A204.1 (cell line): ENCODE data around the gene AAMDC.
"Not testable (repeated sequence)": the region's sequence is repeated elsewhere in the genome, so short reads cannot be mapped to it uniquely, and the experiment has no call there.

Experiments used
- FAIRE-seq: peaks from 2 replicates; lab custom pipeline; 2012; peaks lifted over from hg19 to GRCh38; lab: Jason Lieb, UNC

AAMDC gene

GRCh38 chr11:77821349-77821851 is 456 bp downstream of the AAMDC start:
- FAIRE-seq, result no peak

GRCh38 chr11:77822126-77822525 is 1.2 kb downstream of the AAMDC start:
- FAIRE-seq, result not testable (repeated sequence)

DNA sequence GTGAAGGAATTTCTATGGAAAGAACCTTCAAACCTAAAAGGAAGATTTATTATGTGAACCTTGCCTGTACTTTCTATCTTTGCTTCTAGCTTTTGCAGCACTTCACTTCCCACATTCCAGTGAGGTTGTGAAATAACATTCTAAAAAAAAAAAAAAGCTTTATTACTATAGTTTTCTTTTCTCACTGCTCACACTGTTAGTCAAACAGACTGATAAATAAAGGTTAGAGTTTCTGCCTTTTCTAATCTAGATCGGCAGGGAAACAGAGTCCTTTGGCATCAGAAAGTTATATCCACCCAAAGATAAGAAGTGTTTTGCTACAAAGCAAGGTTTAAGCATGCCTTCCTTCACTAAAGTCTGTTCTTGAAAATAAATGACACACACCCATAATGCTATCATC is 2.8 kb downstream of the AAMDC start:
- FAIRE-seq, result no peak

GRCh38 chr11:77828926-77829325 is 8.0 kb downstream of the AAMDC start:
- no peak for FAIRE-seq

- no peak for FAIRE-seq
Measured at GRCh38 chr11:77833302-77833701, 12.4 kb downstream of the AAMDC start.

DNA sequence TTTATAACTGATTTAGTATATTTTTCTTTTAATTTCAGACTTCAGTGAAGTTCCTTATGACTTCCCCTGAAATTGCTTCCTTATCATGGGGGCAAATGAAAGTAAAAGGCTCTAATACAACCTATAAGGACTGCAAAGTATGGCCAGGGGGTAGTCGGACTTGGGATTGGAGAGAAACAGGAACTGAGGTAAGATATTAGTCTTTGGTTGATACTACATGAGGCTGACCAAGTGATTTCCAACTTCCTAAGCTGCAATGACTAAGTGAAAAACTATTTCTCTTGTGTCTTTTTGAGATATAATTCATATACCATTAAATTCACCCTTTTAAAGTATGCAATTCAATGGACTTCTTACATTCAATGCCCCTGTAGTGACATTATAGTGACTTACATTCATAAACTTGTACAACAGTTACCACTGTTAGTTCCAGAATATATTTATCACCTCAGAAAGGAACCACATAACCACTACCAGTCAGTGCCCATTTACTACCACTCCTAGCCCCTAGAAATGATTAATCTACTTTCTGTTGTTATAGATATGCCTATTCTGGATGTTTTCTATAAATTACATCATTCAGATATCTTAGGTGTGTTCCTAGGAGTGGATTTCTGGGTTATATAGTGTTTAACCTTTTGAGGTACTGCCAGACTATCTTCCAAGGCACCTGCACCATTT is 21.6 kb downstream of the AAMDC start:
- no peak for FAIRE-seq

- not testable (repeated sequence) for FAIRE-seq
Measured at GRCh38 chr11:77843700-77844099, 22.8 kb downstream of the AAMDC start.

DNA sequence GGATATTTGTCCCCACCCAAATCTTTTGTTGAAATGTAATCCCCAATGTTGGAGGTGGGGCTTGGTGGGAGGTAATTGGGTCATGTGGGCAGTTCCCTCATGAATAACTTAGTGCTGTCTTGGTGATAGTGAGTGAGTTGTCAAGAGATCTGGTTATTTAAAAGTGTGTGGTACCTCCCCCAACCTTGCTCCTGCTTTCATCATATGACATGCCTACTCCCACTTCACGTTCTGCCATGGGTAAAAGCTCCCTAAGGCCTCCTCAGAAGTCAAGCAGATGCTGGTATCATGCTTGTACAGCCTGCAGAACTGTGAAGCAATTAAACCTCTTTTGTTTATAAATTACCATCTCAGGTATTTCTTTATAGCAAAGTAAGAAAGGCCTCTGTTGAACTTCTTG is 30.6 kb downstream of the AAMDC start:
- FAIRE-seq, result no peak

GRCh38 chr11:77854838-77855237 is 33.9 kb downstream of the AAMDC start:
- FAIRE-seq, result no peak

GRCh38 chr11:77857906-77858457 is 37.0 kb downstream of the AAMDC start:
- not testable (repeated sequence) for FAIRE-seq

GRCh38 chr11:77861444-77861843 is 40.5 kb downstream of the AAMDC start:
- FAIRE-seq, result not testable (repeated sequence)

- no peak for FAIRE-seq
Measured at GRCh38 chr11:77865805-77866204, 44.9 kb downstream of the AAMDC start.

- no peak for FAIRE-seq
Measured at GRCh38 chr11:77866336-77866735, 45.4 kb downstream of the AAMDC start.

DNA sequence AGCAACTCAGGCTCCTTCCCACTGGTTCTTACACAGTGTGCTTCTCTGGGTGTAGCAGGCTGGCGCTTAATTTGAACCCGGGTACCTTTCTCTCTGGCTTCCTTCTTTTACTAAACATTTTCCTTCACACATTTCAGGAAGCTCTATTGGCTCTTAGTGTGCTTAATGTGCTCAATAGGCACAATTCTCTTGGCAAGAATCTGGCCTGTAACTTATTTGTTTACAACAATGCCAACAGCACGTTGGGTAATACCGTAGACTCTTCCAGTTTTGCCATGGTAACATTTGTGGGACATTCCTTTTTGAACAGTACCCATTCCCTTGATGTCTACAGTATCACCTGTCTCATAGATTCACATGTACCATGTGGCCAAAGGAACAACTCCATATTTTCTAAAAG is 47.8 kb downstream of the AAMDC start:
- no peak for FAIRE-seq

GRCh38 chr11:77871855-77872254 is 50.9 kb downstream of the AAMDC start:
- FAIRE-seq, result no peak

GRCh38 chr11:77873345-77873744 is 52.4 kb downstream of the AAMDC start:
- FAIRE-seq, result no peak

DNA sequence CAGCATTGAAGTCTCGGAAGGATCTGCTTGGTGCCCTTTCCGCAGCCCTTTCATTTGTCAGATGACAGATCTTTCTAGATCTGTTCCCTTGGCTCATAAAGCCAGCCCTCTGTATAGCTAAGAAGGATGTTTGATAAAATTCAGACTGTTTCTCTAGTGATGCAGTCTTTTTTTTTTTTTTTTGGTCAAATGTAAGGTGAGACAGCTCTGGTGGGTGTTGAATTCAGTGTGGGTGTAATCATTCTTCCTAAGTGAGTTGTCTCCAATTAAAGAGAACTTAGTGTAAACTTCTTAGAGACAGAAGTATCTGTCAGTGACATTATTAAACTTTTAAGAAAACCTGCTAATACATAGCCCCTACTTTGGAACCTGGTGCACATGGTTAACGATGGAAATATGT is 53.3 kb downstream of the AAMDC start:
- FAIRE-seq, result no peak

DNA sequence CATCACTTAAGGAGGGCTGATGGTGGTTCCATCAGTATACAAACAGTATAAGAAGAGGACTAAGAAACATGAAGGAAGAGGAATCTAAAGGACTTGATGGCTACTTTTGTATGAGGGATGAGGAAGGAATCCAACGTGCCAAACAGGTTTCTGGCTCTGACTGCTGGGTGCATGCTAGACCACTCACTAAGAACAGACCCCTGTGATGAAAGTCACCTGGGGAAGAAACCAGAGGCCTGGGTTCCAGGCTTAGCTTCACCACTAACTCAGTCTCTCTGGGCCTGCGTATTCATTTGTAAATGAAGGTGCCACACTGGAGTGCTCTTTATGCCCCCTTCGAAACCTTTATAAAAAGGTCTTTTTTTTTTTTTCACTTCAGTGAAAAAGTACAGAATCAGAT is 55.1 kb downstream of the AAMDC start:
- FAIRE-seq, result no peak

DNA sequence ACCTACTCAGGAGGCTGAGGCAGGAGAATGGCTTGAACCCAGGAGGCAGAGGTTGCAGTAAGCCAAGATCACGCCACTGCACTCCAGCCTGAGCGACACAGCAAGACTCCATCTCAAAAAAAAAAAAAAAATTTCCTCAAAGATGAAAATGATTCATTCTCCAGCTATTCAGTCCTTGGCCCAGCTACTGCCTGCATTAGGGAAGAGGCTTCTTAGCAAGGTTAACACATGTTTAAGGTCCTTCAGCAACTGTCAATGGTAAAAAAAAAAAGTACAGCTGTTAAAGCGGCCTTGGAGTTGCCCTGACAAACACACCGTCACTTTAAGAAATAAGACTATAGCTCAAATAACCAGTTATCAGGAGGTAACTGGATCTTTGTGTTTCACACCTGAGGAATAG is 57.3 kb downstream of the AAMDC start:
- FAIRE-seq, result not testable (repeated sequence)

DNA sequence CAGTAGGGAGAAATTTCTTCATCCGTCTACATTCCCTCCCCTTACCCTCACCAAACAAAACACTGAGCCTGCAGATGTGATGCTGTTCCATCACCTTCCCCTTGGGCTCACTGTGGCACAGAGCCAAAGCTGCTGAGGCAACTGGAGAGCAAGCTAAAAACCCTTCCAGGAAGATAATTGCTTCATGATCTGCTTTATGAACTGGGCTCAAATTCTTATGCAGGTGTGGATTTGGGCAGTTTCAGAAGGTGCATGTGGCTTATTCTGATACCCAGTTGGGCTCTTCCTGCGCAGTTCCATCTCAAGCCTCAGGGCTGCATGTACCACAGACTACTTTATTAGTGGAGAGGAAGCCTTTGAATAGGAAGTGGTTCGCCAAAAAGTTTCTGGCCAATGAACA is 58.3 kb downstream of the AAMDC start:
- no peak for FAIRE-seq

DNA sequence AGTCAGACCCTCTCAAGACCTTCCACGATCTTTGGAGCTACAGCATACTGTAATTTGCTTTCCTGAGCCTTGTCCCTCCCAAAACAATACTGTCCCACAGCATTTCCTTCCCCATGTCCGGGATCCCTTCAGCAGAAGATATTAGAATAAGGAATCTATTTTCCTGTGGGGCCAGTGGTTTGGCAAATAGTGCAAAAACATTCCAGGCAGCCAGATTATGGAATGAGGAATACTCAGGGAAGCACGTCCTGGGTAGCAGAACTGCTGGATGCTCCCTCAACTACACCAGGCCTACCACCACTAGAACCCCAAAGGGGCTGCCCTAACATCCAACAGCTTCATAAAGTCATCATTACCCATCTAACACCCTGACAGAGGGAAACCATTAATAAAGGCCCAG is 61.5 kb downstream of the AAMDC start:
- FAIRE-seq, result no peak

GRCh38 chr11:77883775-77884174 is 62.8 kb downstream of the AAMDC start:
- FAIRE-seq, result no peak

DNA sequence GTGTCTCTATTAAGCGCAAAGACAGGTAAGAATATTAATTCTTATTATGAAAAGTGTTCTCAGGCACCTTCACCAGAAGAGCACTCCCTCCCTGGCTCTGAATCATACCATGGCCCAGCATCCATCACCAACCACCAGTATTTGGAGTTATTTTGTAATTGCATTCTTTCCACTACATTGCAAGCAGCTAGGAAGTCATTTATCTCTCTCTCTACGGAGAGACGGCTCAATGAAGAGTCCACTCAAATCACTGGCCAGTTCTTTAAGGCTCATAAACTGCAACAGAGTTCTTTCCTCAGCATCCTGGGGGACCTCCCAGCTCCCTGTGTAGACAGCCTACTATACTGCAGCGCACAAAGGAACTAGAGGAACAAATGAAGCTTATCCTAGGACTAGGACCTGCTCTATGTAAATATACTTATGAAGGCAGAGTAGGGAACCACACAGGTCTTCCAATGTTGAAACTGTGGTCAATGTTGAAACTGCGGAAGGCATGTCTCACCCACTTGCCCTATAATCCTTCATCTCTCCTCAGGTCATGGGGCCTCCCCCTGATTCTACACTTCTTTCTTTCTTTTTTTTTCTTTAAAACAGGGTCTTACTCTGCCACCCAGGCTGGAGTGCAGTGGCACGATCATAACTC is 63.4 kb downstream of the AAMDC start:
- no peak for FAIRE-seq

GRCh38 chr11:77884829-77885190 is 63.9 kb downstream of the AAMDC start:
- FAIRE-seq, result no peak
